Smooth muscle cell of bladder (primary cell): ENCODE results near the gene CALCR. TPM values are rescaled to one million over a fixed set of nuclear protein-coding genes. Genes with fewer than 3 reads are reported as not detected.

ENCODE experiments used
- total RNA-seq: library from RNA; depleted of rRNA; stranded (reverse); fragments of >200 nt; gene quantifications from 2 replicates; pipeline ENCODE4 v1.2.3, GENCODE V29; 2014

Gene CALCR
- not detected in 2 replicates for total RNA-seq

GRCh38 chr7:93574646-93575554 lies at the start of gene CALCR:
Gene CALCR (minus strand): TSS chr7:93574724. CDS start chr7:93486981, 87,743 bp downstream.

